HCT116 (cell line): Measurements from ENCODE around the gene TGFBRAP1.

Source experiments
- CTCF ChIP-seq, 3 experiments: fragments of 200-600 bp in 1 of 3; sonication (generic) in 1 of 3; IDR thresholded peaks in 2 of 3; conservative IDR thresholded peaks in 1 of 3; 2 replicates each; pipeline ENCODE4 v1.5.1; 2012 to 2017; ENCODE audit warnings: low read depth in 2 of 3, low read length in 2 of 3, antibody characterized with exemption in 1 of 3, borderline replicate concordance in 1 of 3, control low read depth in 1 of 3, mild to moderate bottlenecking in 1 of 3, mixed read lengths in 1 of 3, mixed run types in 1 of 3, moderate library complexity in 1 of 3; ENCODE audit not compliant: insufficient read depth in 1 of 3
- SP1 ChIP-seq: IDR thresholded peaks from 2 replicates; pipeline ENCODE4 v1.6.1; 2012; ENCODE audit warnings: low read depth

GRCh38 chr2:105378276-105378840 is 48.8 kb upstream of the TGFBRAP1 start:
- TF ChIP-seq CTCF (IDR thresholded peaks at IDR 0.05 in 2 of 3, conservative IDR thresholded peaks at IDR 0.05 in 1 of 3; ENCODE audit: borderline replicate concordance in 1 of 3, insufficient read depth in 1 of 3, low read depth in 2 of 3, low read length in 2 of 3) (no peak), SP1 (no peak)
